Measurements from ENCODE around the gene DENND1A. TPM values are rescaled to one million over a fixed set of nuclear protein-coding genes. Genes with fewer than 3 reads are reported as not detected.

Gene DENND1A
- total and polyA plus RNA-seq, 4 experiments from 2014 or later: 1.4 to 14.2 (median 9.9) TPM

- H3K36me3 ChIP-seq (ENCODE audit: insufficient read depth, low read length): no peaks in the 10 kb centered on the region
- H3K4me1 Mint-ChIP-seq: peaks cover 0 to 8% (median 1%) of the 10 kb centered on the region in 4 donors
- intact Hi-C loops (cut with micrococcal nuclease): no loop called here
- no peaks in the 10 kb centered on the region for H3K9me3 Mint-ChIP-seq
- H3K4me3 ChIP-seq (ENCODE audit: low read length in 2 of 2): no peak overlapping the region
- CTCF ChIA-PET (ENCODE audit: partially characterized antibody): no interaction called here
- H3K27ac ChIP-seq (ENCODE audit: low read depth, low read length): no peak overlapping the region
- H3K9me3 ChIP-seq (ENCODE audit: control insufficient read depth in 1 of 2, low read length in 2 of 2): no peaks in the 10 kb centered on the region
- peak overlapping the region in 4 of 8 donors; percentile 4 to 58 (median 12) for H3K4me3 Mint-ChIP-seq
- no peak overlapping the region for H3K27ac Mint-ChIP-seq
- no peaks in the 10 kb centered on the region for H3K27me3 Mint-ChIP-seq
- H3K36me3 Mint-ChIP-seq: peaks cover 1 to 10% of the 10 kb centered on the region in 2 donors
- H3K4me1 ChIP-seq (ENCODE audit: insufficient read depth, low read length): no peaks in the 10 kb centered on the region
- POLR2A ChIA-PET (ENCODE audit: partially characterized antibody): no interaction called here
- DNase-seq: no peak
- H3K27me3 ChIP-seq (ENCODE audit: insufficient read depth, low read length): no peaks in the 10 kb centered on the region
These were observed 133.1 kb downstream of the DENND1A start for GRCh38 chr9:123796618-123797484.

DNA sequence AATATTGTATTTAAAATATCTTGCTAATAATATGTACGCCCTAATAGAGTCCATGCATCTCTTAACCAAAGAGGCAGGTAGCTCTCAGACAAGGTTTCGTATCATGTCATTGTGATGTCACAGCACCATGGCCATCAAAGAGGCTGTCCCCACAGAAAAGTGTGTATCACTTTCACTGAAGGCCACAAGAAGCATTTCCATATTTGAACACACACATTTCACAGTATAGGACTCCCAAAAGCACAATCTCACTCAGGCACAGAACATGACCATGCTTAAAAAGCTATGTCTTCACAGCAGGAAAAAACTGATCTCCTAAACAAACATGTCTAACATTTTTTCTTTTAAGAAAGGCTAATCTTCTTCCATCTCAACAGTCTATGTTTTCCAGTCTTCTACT lies 133.8 kb downstream of the DENND1A start:
- Mint-ChIP-seq H3K27me3 (no peaks in the 10 kb centered on the region), H3K4me3 (no peak overlapping the region), H3K27ac (no peak overlapping the region), H3K36me3 (peaks cover 2 to 11% of the 10 kb centered on the region in 2 donors), H3K4me1 (peaks cover 0 to 8% (median 1%) of the 10 kb centered on the region in 4 donors), H3K9me3 (no peaks in the 10 kb centered on the region)
- H3K27me3 ChIP-seq (ENCODE audit: insufficient read depth, low read length): no peaks in the 10 kb centered on the region
- no peak overlapping the region for H3K27ac ChIP-seq (ENCODE audit: low read depth, low read length)
- DNase-seq: no peak
- H3K9me3 ChIP-seq (ENCODE audit: control insufficient read depth in 1 of 2, low read length in 2 of 2): no peaks in the 10 kb centered on the region
- CTCF ChIA-PET (ENCODE audit: partially characterized antibody): no interaction called here
- intact Hi-C loops (cut with micrococcal nuclease): no loop called here
- POLR2A ChIA-PET (ENCODE audit: partially characterized antibody): no interaction called here
- H3K4me1 ChIP-seq (ENCODE audit: insufficient read depth, low read length): no peaks in the 10 kb centered on the region
- H3K4me3 ChIP-seq (ENCODE audit: low read length in 2 of 2): no peak overlapping the region
- no peaks in the 10 kb centered on the region for H3K36me3 ChIP-seq (ENCODE audit: insufficient read depth, low read length)

- Histone ChIP-seq H3K4me1 (ENCODE audit: insufficient read depth, low read length) (no peaks in the 10 kb centered on the region), H3K9me3 (ENCODE audit: control insufficient read depth in 1 of 2, low read length in 2 of 2) (no peaks in the 10 kb centered on the region), H3K4me3 (ENCODE audit: low read length in 2 of 2) (no peak overlapping the region), H3K27me3 (ENCODE audit: insufficient read depth, low read length) (no peaks in the 10 kb centered on the region), H3K27ac (ENCODE audit: low read depth, low read length) (no peak overlapping the region), H3K36me3 (ENCODE audit: insufficient read depth, low read length) (no peaks in the 10 kb centered on the region)
- no peak overlapping the region for H3K4me3 Mint-ChIP-seq
- H3K27me3 Mint-ChIP-seq: no peaks in the 10 kb centered on the region
- intact Hi-C loops (cut with micrococcal nuclease): no loop called here
- H3K4me1 Mint-ChIP-seq: peaks cover 0 to 8% (median 1%) of the 10 kb centered on the region in 4 donors
- ChIA-PET CTCF (ENCODE audit: partially characterized antibody) (interaction anchor here (0.9 kb wide), 1 partner anchor 9 kb away, joined by 3 read pairs; no protein-coding TSS in a partner anchor), POLR2A (ENCODE audit: partially characterized antibody) (no interaction called here)
- H3K9me3 Mint-ChIP-seq: no peaks in the 10 kb centered on the region
- peak overlapping the region in 1 of 7 donors; percentile 50 for H3K27ac Mint-ChIP-seq
- peaks cover 2 to 17% of the 10 kb centered on the region in 2 donors for H3K36me3 Mint-ChIP-seq
- DNase-seq: no peak
These were observed 134.6 kb downstream of the DENND1A start for GRCh38 chr9:123795336-123795735.

DNA sequence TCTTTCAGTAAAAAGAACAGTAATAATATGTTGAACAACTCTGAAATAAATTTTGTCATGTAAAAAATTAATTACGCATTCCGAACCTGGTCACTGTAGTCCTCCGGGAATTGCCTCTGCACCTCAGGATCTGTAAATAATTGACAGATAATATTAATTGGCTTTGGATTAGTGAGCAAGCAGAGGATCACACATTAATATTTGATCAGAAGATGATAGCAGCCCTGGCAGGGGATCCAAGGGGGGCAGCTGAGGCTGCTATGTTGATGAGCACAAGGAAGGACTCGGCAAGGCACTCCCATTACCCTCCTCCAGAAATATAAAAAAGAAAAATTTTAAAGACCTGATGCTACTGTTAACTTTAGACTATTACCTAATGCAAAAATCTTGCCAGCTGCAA lies 137.4 kb downstream of the DENND1A start:
- Histone ChIP-seq H3K27me3 (ENCODE audit: insufficient read depth, low read length) (no peaks in the 10 kb centered on the region), H3K36me3 (ENCODE audit: insufficient read depth, low read length) (no peaks in the 10 kb centered on the region), H3K4me3 (ENCODE audit: low read length in 2 of 2) (no peak overlapping the region), H3K9me3 (ENCODE audit: control insufficient read depth in 1 of 2, low read length in 2 of 2) (no peaks in the 10 kb centered on the region), H3K4me1 (ENCODE audit: insufficient read depth, low read length) (no peaks in the 10 kb centered on the region), H3K27ac (ENCODE audit: low read depth, low read length) (no peak overlapping the region)
- Mint-ChIP-seq H3K27me3 (no peaks in the 10 kb centered on the region), H3K4me1 (peaks cover 0 to 5% (median 1%) of the 10 kb centered on the region in 4 donors), H3K27ac (no peak overlapping the region), H3K4me3 (no peak overlapping the region), H3K9me3 (peaks cover 0 to 2% (median 0%) of the 10 kb centered on the region in 8 donors), H3K36me3 (peaks cover 2 to 20% of the 10 kb centered on the region in 2 donors)
- ChIA-PET POLR2A (ENCODE audit: partially characterized antibody) (no interaction called here), CTCF (ENCODE audit: partially characterized antibody) (no interaction called here)
- intact Hi-C loops (cut with micrococcal nuclease): no loop called here
- no peak for DNase-seq

GRCh38 chr9:123789554-123790292 lies 140.2 kb downstream of the DENND1A start:
- no peaks in the 10 kb centered on the region for H3K4me1 ChIP-seq (ENCODE audit: insufficient read depth, low read length)
- H3K4me3 Mint-ChIP-seq: no peak overlapping the region
- H3K36me3 Mint-ChIP-seq: peaks cover 2 to 20% of the 10 kb centered on the region in 2 donors
- no peak overlapping the region for H3K27ac Mint-ChIP-seq
- H3K27ac ChIP-seq (ENCODE audit: low read depth, low read length): no peak overlapping the region
- no peaks in the 10 kb centered on the region for H3K27me3 Mint-ChIP-seq
- POLR2A ChIA-PET (ENCODE audit: partially characterized antibody): no interaction called here
- no peaks in the 10 kb centered on the region for H3K27me3 ChIP-seq (ENCODE audit: insufficient read depth, low read length)
- no peak overlapping the region for H3K4me3 ChIP-seq (ENCODE audit: low read length in 2 of 2)
- H3K4me1 Mint-ChIP-seq: no peaks in the 10 kb centered on the region
- CTCF ChIA-PET (ENCODE audit: partially characterized antibody): no interaction called here
- no peak for DNase-seq
- H3K36me3 ChIP-seq (ENCODE audit: insufficient read depth, low read length): no peaks in the 10 kb centered on the region
- H3K9me3 Mint-ChIP-seq: peaks cover 0 to 2% (median 0%) of the 10 kb centered on the region in 8 donors
- intact Hi-C loops (cut with micrococcal nuclease): no loop called here
- no peaks in the 10 kb centered on the region for H3K9me3 ChIP-seq (ENCODE audit: control insufficient read depth in 1 of 2, low read length in 2 of 2)

- H3K27me3 ChIP-seq (ENCODE audit: insufficient read depth, low read length): no peaks in the 10 kb centered on the region
- H3K4me3 ChIP-seq (ENCODE audit: low read length in 2 of 2): no peak overlapping the region
- no peaks in the 10 kb centered on the region for H3K9me3 ChIP-seq (ENCODE audit: control insufficient read depth in 1 of 2, low read length in 2 of 2)
- peaks cover 2 to 25% of the 10 kb centered on the region in 2 donors for H3K36me3 Mint-ChIP-seq
- intact Hi-C loops (cut with micrococcal nuclease): no loop called here
- no peak overlapping the region for H3K27ac ChIP-seq (ENCODE audit: low read depth, low read length)
- ChIA-PET CTCF (ENCODE audit: partially characterized antibody) (no interaction called here), POLR2A (ENCODE audit: partially characterized antibody) (no interaction called here)
- H3K4me1 ChIP-seq (ENCODE audit: insufficient read depth, low read length): no peaks in the 10 kb centered on the region
- H3K36me3 ChIP-seq (ENCODE audit: insufficient read depth, low read length): no peaks in the 10 kb centered on the region
- no peaks in the 10 kb centered on the region for H3K27me3 Mint-ChIP-seq
- H3K27ac Mint-ChIP-seq: no peak overlapping the region
- peaks cover 0 to 2% (median 0%) of the 10 kb centered on the region in 8 donors for H3K9me3 Mint-ChIP-seq
- H3K4me3 Mint-ChIP-seq: no peak overlapping the region
- H3K4me1 Mint-ChIP-seq: no peaks in the 10 kb centered on the region
- DNase-seq: no peak
These were observed 142.5 kb downstream of the DENND1A start for GRCh38 chr9:123787416-123787815.

DNA sequence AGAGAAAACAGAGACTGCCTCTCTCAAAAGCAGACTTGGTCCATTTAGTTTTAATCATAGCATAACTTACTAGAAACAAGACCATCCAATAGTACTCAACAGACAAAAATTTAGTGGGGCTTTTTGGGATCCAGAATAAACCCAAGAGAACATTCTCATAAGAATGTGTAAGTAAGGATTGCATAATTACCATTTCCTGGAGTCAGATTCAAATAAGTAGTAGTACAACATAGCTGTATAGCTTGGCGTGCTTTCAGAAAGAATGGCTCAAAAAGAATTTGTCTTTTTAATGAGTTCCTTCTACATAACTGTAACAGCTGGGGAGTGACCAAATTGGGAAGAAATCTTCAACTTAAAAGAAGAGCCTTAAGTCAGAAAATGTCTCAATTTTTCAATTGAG lies 145.4 kb downstream of the DENND1A start:
- no peaks in the 10 kb centered on the region for H3K36me3 ChIP-seq (ENCODE audit: insufficient read depth, low read length)
- Mint-ChIP-seq H3K27ac (no peak overlapping the region), H3K9me3 (peaks cover 0 to under 1% (median 0%) of the 10 kb centered on the region in 8 donors), H3K4me3 (no peak overlapping the region), H3K27me3 (no peaks in the 10 kb centered on the region), H3K4me1 (no peaks in the 10 kb centered on the region), H3K36me3 (peaks cover 0 to 13% of the 10 kb centered on the region in 2 donors)
- ChIA-PET POLR2A (ENCODE audit: partially characterized antibody) (no interaction called here), CTCF (ENCODE audit: partially characterized antibody) (no interaction called here)
- DNase-seq: no peak
- no peaks in the 10 kb centered on the region for H3K4me1 ChIP-seq (ENCODE audit: insufficient read depth, low read length)
- H3K27ac ChIP-seq (ENCODE audit: low read depth, low read length): no peak overlapping the region
- H3K27me3 ChIP-seq (ENCODE audit: insufficient read depth, low read length): no peaks in the 10 kb centered on the region
- H3K4me3 ChIP-seq (ENCODE audit: low read length in 2 of 2): no peak overlapping the region
- no peaks in the 10 kb centered on the region for H3K9me3 ChIP-seq (ENCODE audit: control insufficient read depth in 1 of 2, low read length in 2 of 2)
- intact Hi-C loops (cut with micrococcal nuclease): no loop called here
